ENCODE data around the gene ALMS1.
"Not testable (repeated sequence)": the region's sequence is repeated elsewhere in the genome, so short reads cannot be mapped to it uniquely, and the experiment has no call there.

ALMS1 gene

GRCh38 chr2:73640511-73640911, 254.9 kb downstream of the ALMS1 start:
- H3K9me3 ChIP-seq (ENCODE audit: control insufficient read depth, insufficient read depth, low read length): no peaks in the 10 kb centered on the region; the same call in none of the 2 replicates
- no peaks in the 10 kb centered on the region for H3K36me3 ChIP-seq (ENCODE audit: insufficient read depth, low read length)
- no peaks in the 10 kb centered on the region for H3K4me1 ChIP-seq (ENCODE audit: insufficient read depth, low read length)
- no peak overlapping the region for H3K9ac ChIP-seq (ENCODE audit: low read depth, low read length)

- H3K9ac ChIP-seq (ENCODE audit: low read depth, low read length): no peak overlapping the region
- no peaks in the 10 kb centered on the region for H3K36me3 ChIP-seq (ENCODE audit: insufficient read depth, low read length)
- H3K4me1 ChIP-seq (ENCODE audit: insufficient read depth, low read length): no peaks in the 10 kb centered on the region
These were observed 255.5 kb downstream of the ALMS1 start for GRCh38 chr2:73640946-73641766.

GRCh38 chr2:73641767-73642062, 256.1 kb downstream of the ALMS1 start:
- H3K36me3 ChIP-seq (ENCODE audit: insufficient read depth, low read length): no peaks in the 10 kb centered on the region
- H3K9me3 ChIP-seq (ENCODE audit: control insufficient read depth, insufficient read depth, low read length): no peaks in the 10 kb centered on the region; the same call in none of the 2 replicates
- H3K9ac ChIP-seq (ENCODE audit: low read depth, low read length): no peak overlapping the region
- H3K4me1 ChIP-seq (ENCODE audit: insufficient read depth, low read length): no peaks in the 10 kb centered on the region

More at GRCh38 chr2:73640946-73641766, 255.5 kb downstream of the ALMS1 start:
- no peaks in the 10 kb centered on the region; the same call in none of the 2 replicates for H3K9me3 ChIP-seq (ENCODE audit: control insufficient read depth, insufficient read depth, low read length)

GRCh38 chr2:73642338-73643018, 256.8 kb downstream of the ALMS1 start, which contains the start of gene NAT8:
Gene NAT8, minus strand, starts transcription at chr2:73642422. Its CDS starts 794 bp downstream, at chr2:73641628.
- H3K9ac ChIP-seq (ENCODE audit: low read depth, low read length): no peak within 1 kb of the TSS
- no peaks in the 10 kb centered on the region for H3K4me1 ChIP-seq (ENCODE audit: insufficient read depth, low read length)
- no peaks in the 10 kb centered on the region for H3K36me3 ChIP-seq (ENCODE audit: insufficient read depth, low read length)
- H3K9me3 ChIP-seq (ENCODE audit: control insufficient read depth, insufficient read depth, low read length): no peaks in the 10 kb centered on the region; the same call in none of the 2 replicates

- not testable (repeated sequence) for H3K4me1 ChIP-seq (ENCODE audit: insufficient read depth, low read length); H3K36me3 ChIP-seq (ENCODE audit: insufficient read depth, low read length); H3K9ac ChIP-seq (ENCODE audit: low read depth, low read length); H3K9me3 ChIP-seq (ENCODE audit: control insufficient read depth, insufficient read depth, low read length)
These were observed 262.1 kb downstream of the ALMS1 start for GRCh38 chr2:73647690-73648089.

- no peak overlapping the region for H3K9ac ChIP-seq (ENCODE audit: low read depth, low read length)
- H3K9me3 ChIP-seq (ENCODE audit: control insufficient read depth, insufficient read depth, low read length): 0 out of 2 replicates have a peak, but pooled peaks cover 4% of the 10 kb centered on the region
- H3K4me1 ChIP-seq (ENCODE audit: insufficient read depth, low read length): no peaks in the 10 kb centered on the region
- H3K36me3 ChIP-seq (ENCODE audit: insufficient read depth, low read length): no peaks in the 10 kb centered on the region
These were observed 266.1 kb downstream of the ALMS1 start for GRCh38 chr2:73651591-73652230.

- 0 out of 2 replicates have a peak, but pooled peaks cover 4% of the 10 kb centered on the region for H3K9me3 ChIP-seq (ENCODE audit: control insufficient read depth, insufficient read depth, low read length)
- H3K9ac ChIP-seq (ENCODE audit: low read depth, low read length): no peak overlapping the region
- H3K36me3 ChIP-seq (ENCODE audit: insufficient read depth, low read length): no peaks in the 10 kb centered on the region
- H3K4me1 ChIP-seq (ENCODE audit: insufficient read depth, low read length): no peaks in the 10 kb centered on the region
These were observed 266.7 kb downstream of the ALMS1 start for GRCh38 chr2:73652348-73652747.

GRCh38 chr2:73654175-73654574, 268.5 kb downstream of the ALMS1 start:
- H3K9ac ChIP-seq (ENCODE audit: low read depth, low read length): no peak overlapping the region
- H3K4me1 ChIP-seq (ENCODE audit: insufficient read depth, low read length): no peaks in the 10 kb centered on the region
- H3K9me3 ChIP-seq (ENCODE audit: control insufficient read depth, insufficient read depth, low read length): no peaks in the 10 kb centered on the region
- no peaks in the 10 kb centered on the region for H3K36me3 ChIP-seq (ENCODE audit: insufficient read depth, low read length)
